HepG2 (cell line): ENCODE results near the gene CD244. TPM values are rescaled to one million over a fixed set of nuclear protein-coding genes. Genes with fewer than 3 reads are reported as not detected.

Source experiments
- ATAC-seq: fragments of 200-7000 bp; cut with Tn5 transposase; 3 replicates; pipeline ENCODE4 v1.9.1; 2020; ENCODE audit warnings: mild to moderate bottlenecking, moderate library complexity
- BruUV-seq: library from RNA; stranded (reverse); fragments of 400-500 nt; replicated peaks from 2 replicates; lab custom pipeline; 2021; lab: Mats Ljungman, UMichigan
- CTCF ChIA-PET: fragments of 300-600 bp; formaldehyde crosslinking; extraction: SDS; loops from one replicate; lab custom pipeline; 2021; ENCODE audit warnings: low total read pairs, inconsistent platforms, low intra/inter-chr PET ratio; lab: Yijun Ruan, JAX
- POLR2A ChIA-PET: fragments of 350-600 bp; sonication (Branson Sonifier 250); formaldehyde crosslinking; loops from one replicate; lab custom pipeline; 2020; ENCODE audit warnings: antibody characterized with exemption, inconsistent platforms; lab: Yijun Ruan, JAX
- DNase-seq: peaks from one replicate; pipeline ENCODE4 v3.0.0-alpha.2; 2015; ENCODE audit warnings: low spot score
- FAIRE-seq: peaks from 3 replicates; lab custom pipeline; 2011; peaks lifted over from hg19 to GRCh38; lab: Jason Lieb, UNC
- H2AFZ ChIP-seq: one replicate; pipeline ENCODE4 v1.6.1; 2011; ENCODE audit warnings: low read length, inconsistent platforms
- H3K27ac ChIP-seq: fragments of 300-600 bp; 3 replicates; pipeline ENCODE4 v1.8.0; 2011; ENCODE audit warnings: mixed run types, mild to moderate bottlenecking, mixed read lengths, low read length, inconsistent platforms; ENCODE audit not compliant: insufficient read depth; ENCODE audit errors: extremely low read length
- H3K27me3 ChIP-seq, 2 experiments: fragments of 200-600 bp in 1 of 2; 2 replicates in 1 of 2; 3 replicates in 1 of 2; pipeline versions ENCODE4 v1.6.0 to v1.8.0; 2011; ENCODE audit warnings: low read length in 2 of 2, mild to moderate bottlenecking in 2 of 2, moderate library complexity in 2 of 2, inconsistent platforms in 1 of 2; ENCODE audit not compliant: insufficient read depth in 2 of 2, control insufficient read depth in 1 of 2
- H3K36me3 ChIP-seq, 2 experiments: fragments of 200-600 bp in 1 of 2; replicated peaks in 1 of 2; 2 replicates in 1 of 2; 3 replicates in 1 of 2; pipeline versions ENCODE4 v1.5.1 to v1.8.0; 2011; ENCODE audit warnings: low read length in 2 of 2, inconsistent platforms in 1 of 2; ENCODE audit not compliant: insufficient read depth in 2 of 2, control insufficient read depth in 1 of 2
- H3K4me1 ChIP-seq: 2 replicates; pipeline ENCODE4 v1.5.1; 2012; ENCODE audit warnings: low read length, inconsistent platforms; ENCODE audit not compliant: insufficient read depth
- H3K4me2 ChIP-seq: 2 replicates; pipeline ENCODE4 v1.6.0; 2011; ENCODE audit warnings: low read depth, low read length, inconsistent platforms
- H3K4me3 ChIP-seq, 3 experiments: fragments of 200-600 bp in 1 of 3; sonication (generic), shearing (Covaris generic) in 1 of 3; replicated peaks in 1 of 3; 2 replicates each; pipeline ENCODE4 v1.5.1; 2011 to 2016; ENCODE audit warnings: low read length in 3 of 3, inconsistent platforms in 2 of 3, low read depth in 2 of 3, mild to moderate bottlenecking in 2 of 3, control low read depth in 1 of 3, mixed read lengths in 1 of 3; ENCODE audit not compliant: insufficient read depth in 1 of 3
- H3K79me2 ChIP-seq: one replicate; pipeline ENCODE4 v1.6.1; 2011; ENCODE audit warnings: low read length, inconsistent platforms; ENCODE audit not compliant: insufficient read depth
- H3K9ac ChIP-seq: 2 replicates; pipeline ENCODE4 v1.6.0; 2011; ENCODE audit warnings: mild to moderate bottlenecking, low read depth, low read length, inconsistent platforms; ENCODE audit not compliant: insufficient read depth
- H3K9me3 ChIP-seq: 2 replicates; pipeline ENCODE4 v1.5.1; 2012; ENCODE audit warnings: mild to moderate bottlenecking, low read length
- H4K20me1 ChIP-seq: 2 replicates; pipeline ENCODE4 v1.6.0; 2011; ENCODE audit warnings: inconsistent platforms, mild to moderate bottlenecking, low read length, moderate library complexity; ENCODE audit not compliant: insufficient read depth
- CENPT ChIP-seq: sonication (generic); formaldehyde crosslinking; IDR thresholded peaks from 2 replicates; pipeline ENCODE4 v1.8.0; 2022; ENCODE audit warnings: low read depth, mild to moderate bottlenecking, moderate library complexity, missing genetic modification reagents
- FOXM1 ChIP-seq: sonication (generic); formaldehyde crosslinking; IDR thresholded peaks from 2 replicates; pipeline ENCODE4 v1.5.0; 2020; ENCODE audit warnings: missing genetic modification reagents
- GLI4 ChIP-seq: sonication (generic); formaldehyde crosslinking; IDR thresholded peaks from 2 replicates; pipeline ENCODE4 v1.5.1; 2020; ENCODE audit warnings: missing genetic modification reagents, mild to moderate bottlenecking, moderate library complexity, borderline replicate concordance
- KDM6A ChIP-seq: IDR thresholded peaks from 2 replicates; pipeline ENCODE4 v1.6.1; 2016; ENCODE audit warnings: low read depth
- KLF9 ChIP-seq: IDR thresholded peaks from 2 replicates; pipeline ENCODE4 v1.6.1; 2016; ENCODE audit warnings: low read depth
- NFRKB ChIP-seq: fragments of 450-650 bp; IDR thresholded peaks from 2 replicates; pipeline ENCODE4 v1.6.1; 2017
- NONO ChIP-seq, 2 experiments: fragments of 450-650 bp in 1 of 2; sonication (generic) in 1 of 2; formaldehyde crosslinking in 1 of 2; IDR thresholded peaks in 1 of 2; conservative IDR thresholded peaks in 1 of 2; 2 replicates each; pipeline versions ENCODE4 v1.6.1 to v1.8.0; 2017 to 2022; ENCODE audit warnings: mild to moderate bottlenecking in 1 of 2, missing genetic modification reagents in 1 of 2, moderate library complexity in 1 of 2
- RBFOX2 ChIP-seq: fragments of 200-400 bp; formaldehyde crosslinking; IDR thresholded peaks from 2 replicates; pipeline ENCODE4 v1.6.1; 2017; ENCODE audit warnings: low read depth, mild to moderate bottlenecking, low read length
- SNRNP70 ChIP-seq: fragments of 200-400 bp; formaldehyde crosslinking; IDR thresholded peaks from 2 replicates; pipeline ENCODE4 v1.6.1; 2017; ENCODE audit warnings: mild to moderate bottlenecking, low read depth, low read length, moderate library complexity
- ZBTB4 ChIP-seq: sonication (generic); formaldehyde crosslinking; IDR thresholded peaks from 2 replicates; pipeline ENCODE4 v1.4.0; 2020; ENCODE audit warnings: missing genetic modification reagents, mild to moderate bottlenecking, borderline replicate concordance
- ZFAT ChIP-seq: sonication (generic); formaldehyde crosslinking; conservative IDR thresholded peaks from 2 replicates; pipeline ENCODE4 v1.8.1; 2023; ENCODE audit warnings: missing genetic modification reagents, inconsistent platforms
- ZNF331 ChIP-seq: sonication (generic); formaldehyde crosslinking; IDR thresholded peaks from 2 replicates; pipeline ENCODE4 v1.4.0; 2020; ENCODE audit warnings: missing genetic modification reagents
- ZNF337 ChIP-seq: sonication (generic); formaldehyde crosslinking; IDR thresholded peaks from 2 replicates; pipeline ENCODE4 v1.5.1; 2020; ENCODE audit warnings: missing genetic modification reagents, low read depth, mild to moderate bottlenecking, borderline replicate concordance
- ZNF367 ChIP-seq: sonication (generic); formaldehyde crosslinking; IDR thresholded peaks from 2 replicates; pipeline ENCODE4 v1.4.0; 2020; ENCODE audit warnings: missing genetic modification reagents, borderline replicate concordance
- ZNF496 ChIP-seq: sonication (generic); formaldehyde crosslinking; IDR thresholded peaks from 2 replicates; pipeline ENCODE4 v1.8.1; 2023; ENCODE audit warnings: mild to moderate bottlenecking, moderate library complexity, missing genetic modification reagents; ENCODE audit not compliant: insufficient replicate concordance
- ZNF556 ChIP-seq: sonication (generic); formaldehyde crosslinking; IDR thresholded peaks from 2 replicates; pipeline ENCODE4 v1.4.0; 2020; ENCODE audit warnings: mild to moderate bottlenecking, missing genetic modification reagents, borderline replicate concordance
- ZNF710 ChIP-seq: sonication (generic); formaldehyde crosslinking; IDR thresholded peaks from 2 replicates; pipeline ENCODE4 v1.5.0; 2020; ENCODE audit warnings: mild to moderate bottlenecking, missing genetic modification reagents, borderline replicate concordance
- ZSCAN29 ChIP-seq: sonication (generic); formaldehyde crosslinking; conservative IDR thresholded peaks from 2 replicates; pipeline ENCODE4 v1.4.0; 2020; ENCODE audit warnings: mild to moderate bottlenecking, missing genetic modification reagents
- WGBS: methylation state at CpG from one replicate; pipeline ENCODE4 v1.1.6; 2017; ENCODE audit warnings: low lambda C conversion rate; 5-methylcytosine and 5-hydroxymethylcytosine counted together
- in situ Hi-C: cut with HindIII; loops from 2 replicates; pipeline ENCODE4 v1.10.0; 2017; ENCODE audit warnings: low pct_unique_long_range_greater_than_20kb; ENCODE audit not compliant: extremely low pct_ligation_motif_present
- intact Hi-C: fragments of 100-400 bp; cut with micrococcal nuclease; formaldehyde crosslinking; loops from one replicate; pipeline ENCODE4 v1.10.0; 2022; ENCODE audit not compliant: unreplicated experiment
- polyA plus RNA-seq, 8 experiments: library from polyadenylated mRNA; depleted of rRNA in 3 of 8; stranded (reverse) in 7 of 8; unstranded in 1 of 8; fragments of >200 nt; fragmentation: Illumina TruSeq in 4 of 8; extraction: Trizol in 4 of 8; gene quantifications; 2 replicates each; pipeline versions ENCODE4 v1.2.1 to v1.2.3, GENCODE V29; 2011 to 2016; ENCODE audit warnings: low read depth in 4 of 8, missing spikeins in 1 of 8, mixed read lengths in 1 of 8; ENCODE audit not compliant: insufficient read depth in 1 of 8
- total RNA-seq, 5 experiments: library from RNA; depleted of rRNA; stranded (reverse); fragments of >200 nt; fragmentation: Illumina TruSeq; extraction: Trizol; gene quantifications; 2 replicates each; pipeline ENCODE4 v1.2.3, GENCODE V29; 2016; ENCODE audit warnings: low read depth in 1 of 5

CD244 gene
- total and polyA plus RNA-seq, 2 of the 13 experiments (the other 11 are each of a cell fraction or from before 2014, with no cell fraction given) = 0.09 TPM; not detected in 1

- no peak for DNase-seq
- H3K27ac ChIP-seq = no peak overlapping the region
- no peak overlapping the region for H2AFZ ChIP-seq
- H3K4me2 ChIP-seq = no peak overlapping the region
- no peaks in the 10 kb centered on the region for H3K4me1 ChIP-seq
- H4K20me1 ChIP-seq = no peaks in the 10 kb centered on the region
- CTCF ChIA-PET = no interaction called here
- H3K79me2 ChIP-seq = no peaks in the 10 kb centered on the region
- no peaks in the 10 kb centered on the region for H3K9me3 ChIP-seq
- FAIRE-seq = no peak
- intact Hi-C loops = no loop called here
- in situ Hi-C loops = no loop called here
- no peak overlapping the region for H3K9ac ChIP-seq
- BruUV-seq = no TSS peak
- WGBS = 38% methylated on average over 2 of the region's 2 CpGs
- H3K4me3 ChIP-seq = no peak overlapping the region
- POLR2A ChIA-PET = no interaction called here
- H3K36me3 ChIP-seq = no peaks in the 10 kb centered on the region
- no peaks in the 10 kb centered on the region; a peak in 1 of 5 replicates for H3K27me3 ChIP-seq
- ATAC-seq = no peak
- TF ChIP-seq RBFOX2 (no peak), ZNF556 (CRISPR knock-in tag) (no peak), ZNF337 (CRISPR knock-in tag) (no peak), ZNF710 (no peak), ZFAT (CRISPR knock-in tag) (no peak), ZBTB4 (CRISPR knock-in tag) (no peak), ZNF331 (CRISPR knock-in tag) (no peak), KLF9 (CRISPR knock-in tag) (no peak), NONO (IDR thresholded peaks at IDR 0.05) (no peak), NONO (CRISPR knock-in tag; conservative IDR thresholded peaks at IDR 0.05) (no peak), SNRNP70 (no peak), ZSCAN29 (CRISPR knock-in tag) (no peak), ZNF367 (CRISPR knock-in tag) (no peak), KDM6A (CRISPR knock-in tag) (no peak), GLI4 (CRISPR knock-in tag) (no peak), CENPT (CRISPR knock-in tag) (no peak), FOXM1 (no peak), NFRKB (no peak), ZNF496 (no peak)
These were observed 28.8 kb upstream of the CD244 start for GRCh38 chr1:160891474-160891873.
